GM21717 (cell line): ENCODE measurements around the gene MRFAP1L1.

Experiments
- ATAC-seq: cut with Tn5 transposase; IDR thresholded peaks from one replicate; pipeline ENCODE4 v1.9.1; 2021; ENCODE audit warnings: mild to moderate bottlenecking, moderate library complexity; ENCODE audit not compliant: unreplicated experiment

The MRFAP1L1 gene

GRCh38 chr4:6716958-6717655 is 7.4 kb upstream of the MRFAP1L1 start:
- ATAC-seq, result no peak

- ATAC-seq, result peak; percentile 72
Measured at GRCh38 chr4:6716018-6716911, 6.6 kb upstream of the MRFAP1L1 start, which contains the start of gene BLOC1S4. Gene BLOC1S4, plus strand, starts transcription at chr4:6716174. Its CDS starts 36 bp downstream, at chr4:6716210.

- ATAC-seq, result no peak
Measured at GRCh38 chr4:6715704-6716017, 6.0 kb upstream of the MRFAP1L1 start.

- no peak for ATAC-seq
Measured at GRCh38 chr4:6714954-6715353, 5.3 kb upstream of the MRFAP1L1 start.

GRCh38 chr4:6710996-6711395 is 1.3 kb upstream of the MRFAP1L1 start:
- no peak for ATAC-seq

GRCh38 chr4:6710282-6710681 is 617 bp upstream of the MRFAP1L1 start:
- ATAC-seq, result no peak

- no peak for ATAC-seq
Measured at GRCh38 chr4:6706173-6706572, 3.5 kb downstream of the MRFAP1L1 start.

- ATAC-seq, result no peak
Measured at GRCh38 chr4:6705646-6706045, 4.0 kb downstream of the MRFAP1L1 start.

- ATAC-seq, result no peak
Measured at GRCh38 chr4:6703786-6704185, 5.9 kb downstream of the MRFAP1L1 start.

- ATAC-seq, result no peak
Measured at GRCh38 chr4:6702761-6703160, 6.9 kb downstream of the MRFAP1L1 start.

GRCh38 chr4:6701371-6701770 is 8.3 kb downstream of the MRFAP1L1 start:
- ATAC-seq, result no peak

- no peak for ATAC-seq
Measured at GRCh38 chr4:6699903-6700302, 9.8 kb downstream of the MRFAP1L1 start.

GRCh38 chr4:6699388-6699787 is 10.3 kb downstream of the MRFAP1L1 start:
- ATAC-seq, result no peak

- ATAC-seq, result no peak
Measured at GRCh38 chr4:6697131-6697530, 12.5 kb downstream of the MRFAP1L1 start.

GRCh38 chr4:6696611-6697010 is 13.1 kb downstream of the MRFAP1L1 start:
- no peak for ATAC-seq

- ATAC-seq, result no peak
Measured at GRCh38 chr4:6695660-6696610, 13.7 kb downstream of the MRFAP1L1 start.

- no peak for ATAC-seq
Measured at GRCh38 chr4:6694177-6694901, 15.3 kb downstream of the MRFAP1L1 start.

- no peak for ATAC-seq
Measured at GRCh38 chr4:6693231-6694176, 16.2 kb downstream of the MRFAP1L1 start, which contains the start of gene S100P. Gene S100P, plus strand, starts transcription at chr4:6693878. Its CDS starts 55 bp downstream, at chr4:6693933.

- no peak for ATAC-seq
Measured at GRCh38 chr4:6692806-6693205, 16.9 kb downstream of the MRFAP1L1 start.
